Vagina (tissue), 2 donors: Measurements from ENCODE around the gene SRGAP3.

Experiments
- POLR2A ChIP-seq, 2 donors: fragments of 450-650 bp; IDR thresholded peaks; one replicate each; pipeline ENCODE4 v1.6.1; 2017; ENCODE audit warnings: antibody characterized with exemption in 2 of 2, mild to moderate bottlenecking in 2 of 2, moderate library complexity in 2 of 2
- POLR2AphosphoS5 ChIP-seq, 2 donors: sonication (generic); formaldehyde crosslinking; IDR thresholded peaks; one replicate each; pipeline ENCODE4 v1.9.0; 2017; ENCODE audit warnings: antibody characterized with exemption in 2 of 2, mild to moderate bottlenecking in 2 of 2, low read depth in 1 of 2; ENCODE audit not compliant: insufficient read depth in 1 of 2
- TF ChIP-seq, protein P1 (sequence below), 3 experiments: fragments of 450-650 bp in 2 of 3; fragments of 200-600 bp in 1 of 3; sonication (generic) in 1 of 3; IDR thresholded peaks; one replicate each; pipeline ENCODE4 v1.5.1; 2017 to 2019; ENCODE audit warnings: antibody characterized with exemption in 3 of 3, mild to moderate bottlenecking in 2 of 3, moderate library complexity in 2 of 3

DNA sequence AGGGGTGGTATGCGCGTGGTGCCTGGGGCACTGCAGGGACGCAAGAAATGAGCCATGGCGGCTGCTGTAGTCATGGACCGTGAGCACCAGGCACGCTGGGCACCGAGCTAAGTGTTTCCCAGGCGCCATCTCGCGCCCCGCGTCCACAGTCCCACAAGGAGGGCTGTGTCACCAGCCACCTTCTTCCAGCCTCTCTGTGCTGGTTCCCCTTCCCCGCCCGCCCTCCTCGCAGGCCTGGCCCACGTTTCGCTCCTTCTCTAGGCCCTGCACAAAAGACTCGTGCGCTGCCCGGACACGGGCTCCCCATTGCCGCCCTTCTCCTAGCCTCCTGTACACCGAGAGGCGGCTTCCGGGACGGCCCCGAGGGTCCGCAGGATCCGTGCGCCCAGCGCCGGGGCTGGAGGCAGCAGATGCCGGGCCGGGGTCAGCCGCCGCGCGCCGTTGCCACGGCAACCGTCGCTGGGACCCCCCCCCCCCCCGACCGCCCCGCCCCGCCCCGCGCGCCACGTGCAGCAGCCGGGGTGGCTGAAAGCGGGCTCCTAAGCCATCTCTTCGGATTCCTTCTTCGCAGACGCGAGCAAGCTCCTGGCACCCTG is 113.4 kb downstream of the SRGAP3 start:
- TF ChIP-seq, protein P1, sequence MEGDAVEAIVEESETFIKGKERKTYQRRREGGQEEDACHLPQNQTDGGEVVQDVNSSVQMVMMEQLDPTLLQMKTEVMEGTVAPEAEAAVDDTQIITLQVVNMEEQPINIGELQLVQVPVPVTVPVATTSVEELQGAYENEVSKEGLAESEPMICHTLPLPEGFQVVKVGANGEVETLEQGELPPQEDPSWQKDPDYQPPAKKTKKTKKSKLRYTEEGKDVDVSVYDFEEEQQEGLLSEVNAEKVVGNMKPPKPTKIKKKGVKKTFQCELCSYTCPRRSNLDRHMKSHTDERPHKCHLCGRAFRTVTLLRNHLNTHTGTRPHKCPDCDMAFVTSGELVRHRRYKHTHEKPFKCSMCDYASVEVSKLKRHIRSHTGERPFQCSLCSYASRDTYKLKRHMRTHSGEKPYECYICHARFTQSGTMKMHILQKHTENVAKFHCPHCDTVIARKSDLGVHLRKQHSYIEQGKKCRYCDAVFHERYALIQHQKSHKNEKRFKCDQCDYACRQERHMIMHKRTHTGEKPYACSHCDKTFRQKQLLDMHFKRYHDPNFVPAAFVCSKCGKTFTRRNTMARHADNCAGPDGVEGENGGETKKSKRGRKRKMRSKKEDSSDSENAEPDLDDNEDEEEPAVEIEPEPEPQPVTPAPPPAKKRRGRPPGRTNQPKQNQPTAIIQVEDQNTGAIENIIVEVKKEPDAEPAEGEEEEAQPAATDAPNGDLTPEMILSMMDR (IDR thresholded peaks at IDR 0.05), result no peak
- TF ChIP-seq POLR2A (IDR thresholded peaks at IDR 0.05) (no peak), POLR2AphosphoS5 (IDR thresholded peaks at IDR 0.05; ENCODE audit: insufficient read depth in 1 of 2, low read depth in 1 of 2) (no peak)
